HL-60 (cell line): ENCODE results near the gene RFWD3.

Source experiments
- CTCF ChIP-seq: IDR thresholded peaks from one replicate; pipeline ENCODE4 v1.5.1; 2011; ENCODE audit warnings: low read length, control low read depth, inconsistent platforms; ENCODE audit not compliant: insufficient read depth
- GABPA ChIP-seq: IDR thresholded peaks from 2 replicates; pipeline ENCODE4 v1.6.1; 2012; ENCODE audit warnings: low read depth
- POLR2AphosphoS5 ChIP-seq: IDR thresholded peaks from 2 replicates; pipeline ENCODE4 v1.6.1; 2012; ENCODE audit warnings: low read depth
- SPI1 ChIP-seq: IDR thresholded peaks from 2 replicates; pipeline ENCODE4 v1.6.1; 2012; ENCODE audit warnings: low read depth, mild to moderate bottlenecking, borderline replicate concordance
- TF ChIP-seq, protein P1 (sequence below): IDR thresholded peaks from 2 replicates; pipeline ENCODE4 v1.6.1; 2012; ENCODE audit warnings: low read depth; ENCODE audit not compliant: insufficient replicate concordance

- no peak for TF ChIP-seq CTCF
- TF ChIP-seq, protein P1, sequence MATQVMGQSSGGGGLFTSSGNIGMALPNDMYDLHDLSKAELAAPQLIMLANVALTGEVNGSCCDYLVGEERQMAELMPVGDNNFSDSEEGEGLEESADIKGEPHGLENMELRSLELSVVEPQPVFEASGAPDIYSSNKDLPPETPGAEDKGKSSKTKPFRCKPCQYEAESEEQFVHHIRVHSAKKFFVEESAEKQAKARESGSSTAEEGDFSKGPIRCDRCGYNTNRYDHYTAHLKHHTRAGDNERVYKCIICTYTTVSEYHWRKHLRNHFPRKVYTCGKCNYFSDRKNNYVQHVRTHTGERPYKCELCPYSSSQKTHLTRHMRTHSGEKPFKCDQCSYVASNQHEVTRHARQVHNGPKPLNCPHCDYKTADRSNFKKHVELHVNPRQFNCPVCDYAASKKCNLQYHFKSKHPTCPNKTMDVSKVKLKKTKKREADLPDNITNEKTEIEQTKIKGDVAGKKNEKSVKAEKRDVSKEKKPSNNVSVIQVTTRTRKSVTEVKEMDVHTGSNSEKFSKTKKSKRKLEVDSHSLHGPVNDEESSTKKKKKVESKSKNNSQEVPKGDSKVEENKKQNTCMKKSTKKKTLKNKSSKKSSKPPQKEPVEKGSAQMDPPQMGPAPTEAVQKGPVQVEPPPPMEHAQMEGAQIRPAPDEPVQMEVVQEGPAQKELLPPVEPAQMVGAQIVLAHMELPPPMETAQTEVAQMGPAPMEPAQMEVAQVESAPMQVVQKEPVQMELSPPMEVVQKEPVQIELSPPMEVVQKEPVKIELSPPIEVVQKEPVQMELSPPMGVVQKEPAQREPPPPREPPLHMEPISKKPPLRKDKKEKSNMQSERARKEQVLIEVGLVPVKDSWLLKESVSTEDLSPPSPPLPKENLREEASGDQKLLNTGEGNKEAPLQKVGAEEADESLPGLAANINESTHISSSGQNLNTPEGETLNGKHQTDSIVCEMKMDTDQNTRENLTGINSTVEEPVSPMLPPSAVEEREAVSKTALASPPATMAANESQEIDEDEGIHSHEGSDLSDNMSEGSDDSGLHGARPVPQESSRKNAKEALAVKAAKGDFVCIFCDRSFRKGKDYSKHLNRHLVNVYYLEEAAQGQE, result no peak
- no peak for TF ChIP-seq POLR2AphosphoS5
- TF ChIP-seq GABPA, result no peak
- no peak for TF ChIP-seq SPI1
Observed at GRCh38 chr16:74680681-74681080, 14.0 kb upstream of the RFWD3 start.
